ENCODE measurements around the gene CPLANE1. TPM values are rescaled to one million over a fixed set of nuclear protein-coding genes. Genes with fewer than 3 reads are reported as not detected.
"Not testable (repeated sequence)": the region's sequence is repeated elsewhere in the genome, so short reads cannot be mapped to it uniquely, and the experiment has no call there.

Gene CPLANE1
- 30.0 TPM for total RNA-seq

DNA sequence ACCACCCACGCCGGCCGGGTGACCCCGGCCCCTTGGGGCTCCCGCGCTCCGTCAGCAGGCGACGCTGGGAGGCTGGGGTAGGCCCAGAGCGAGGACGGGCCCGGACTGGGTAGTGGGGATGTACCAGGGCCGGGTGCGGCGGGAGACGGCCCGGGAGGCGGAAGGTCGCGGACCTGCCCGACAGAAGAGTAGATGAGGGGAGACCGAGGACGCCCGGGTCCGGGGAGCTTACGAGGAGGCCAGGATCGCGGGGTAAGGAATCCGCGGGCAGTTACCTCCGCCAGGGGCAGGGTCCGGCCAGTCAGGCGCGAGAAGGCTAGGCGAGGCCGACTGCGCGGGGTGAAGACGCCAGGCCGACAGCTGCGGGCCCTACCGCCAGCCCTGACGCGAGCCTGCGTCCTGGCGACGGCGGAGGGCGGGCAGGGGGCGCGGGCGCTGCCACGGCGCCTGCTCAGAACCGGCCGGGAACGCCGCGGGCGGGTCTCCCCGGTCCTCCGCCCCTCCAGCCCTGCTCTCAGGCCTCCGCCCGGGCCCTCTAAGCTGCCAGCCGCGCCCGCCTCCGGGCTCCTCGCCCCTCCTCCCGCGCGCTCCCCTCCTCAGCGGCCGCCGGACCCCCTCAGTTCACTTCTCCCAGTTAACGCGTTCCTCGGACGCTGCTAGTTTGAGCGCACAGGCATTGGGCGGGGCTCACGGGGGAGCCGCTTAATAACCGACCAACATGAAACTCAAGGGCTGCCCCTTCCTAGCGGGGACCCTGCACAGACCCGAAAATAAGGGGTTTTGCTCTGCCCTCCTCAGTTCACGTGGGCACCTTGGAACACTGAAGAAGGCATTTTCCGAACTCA is at the start of gene CPLANE1:
TSS of gene CPLANE1 (minus strand) at position 407 of the 845 bp plus-strand sequence. CDS start 1,678 bp downstream, outside the sequence.
- DNase-seq (ENCODE audit: low spot score), result peak; percentile 65

DNA sequence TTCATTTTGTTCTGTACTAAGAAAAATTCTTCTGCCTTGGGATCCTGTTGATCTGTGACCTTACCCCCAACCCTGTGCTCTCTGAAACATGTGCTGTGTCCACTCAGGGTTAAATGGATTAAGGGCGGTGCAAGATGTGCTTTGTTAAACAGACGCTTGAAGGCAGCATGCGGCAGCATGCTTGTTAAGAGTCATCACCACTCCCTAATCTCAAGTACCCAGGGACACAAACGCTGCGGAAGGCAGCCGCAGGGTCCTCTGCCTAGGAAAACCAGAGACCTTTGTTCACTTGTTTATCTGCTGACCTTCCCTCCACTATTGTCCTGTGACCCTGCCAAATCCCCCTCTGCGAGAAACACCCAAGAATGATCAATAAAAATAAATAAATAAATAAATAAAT is 47.1 kb upstream of the CPLANE1 start:
- DNase-seq (ENCODE audit: low spot score), result not testable (repeated sequence)

DNA sequence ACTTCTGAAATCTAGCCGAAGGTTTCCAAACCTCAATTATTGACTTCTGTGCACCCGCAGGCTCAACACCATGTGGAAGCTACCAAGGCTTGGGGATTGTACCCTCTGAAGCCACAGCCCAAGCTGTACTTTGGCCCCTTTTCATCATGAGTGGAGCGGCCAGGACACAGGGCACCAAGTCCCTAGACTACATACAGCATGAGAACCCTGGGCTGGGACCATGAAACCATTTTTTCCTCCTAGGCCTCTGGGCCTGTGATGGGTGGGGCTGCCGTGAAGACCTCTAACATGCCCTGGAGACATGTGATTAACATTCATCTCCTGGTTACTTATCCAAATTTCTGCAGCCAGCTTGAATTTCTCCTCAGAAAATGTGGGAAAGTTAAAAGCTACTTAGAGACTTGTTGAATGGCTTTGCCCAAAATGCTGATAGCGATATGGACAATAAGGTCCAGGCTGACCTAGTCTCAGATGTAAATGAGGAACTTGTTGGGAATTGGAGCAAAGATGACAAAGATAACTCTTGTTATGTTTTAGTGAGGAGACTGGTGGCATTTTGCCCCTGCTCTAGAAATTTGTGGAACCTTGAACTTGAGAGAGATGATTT is 34.1 kb upstream of the CPLANE1 start:
- DNase-seq (ENCODE audit: low spot score), result no peak

DNA sequence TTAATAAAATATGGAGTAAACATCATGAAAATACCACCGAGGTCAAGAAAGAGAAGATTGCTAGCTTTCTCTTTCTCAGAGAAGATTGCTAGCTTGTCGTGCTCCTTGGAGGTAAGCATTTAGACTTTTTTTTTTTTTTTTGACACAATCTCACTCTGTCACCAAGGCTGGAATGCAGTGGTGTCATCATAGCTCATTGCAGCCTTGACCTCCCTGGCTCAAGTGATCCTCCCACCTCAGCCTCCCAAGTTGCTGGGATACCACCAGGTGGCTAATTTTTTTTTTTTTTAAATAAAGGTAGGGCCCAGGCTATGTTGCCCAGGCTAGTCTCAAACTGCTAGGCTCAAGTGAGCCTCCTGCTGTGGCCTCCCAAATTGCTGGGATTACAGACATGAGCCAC is 26.3 kb upstream of the CPLANE1 start:
- DNase-seq (ENCODE audit: low spot score), result no peak

DNA sequence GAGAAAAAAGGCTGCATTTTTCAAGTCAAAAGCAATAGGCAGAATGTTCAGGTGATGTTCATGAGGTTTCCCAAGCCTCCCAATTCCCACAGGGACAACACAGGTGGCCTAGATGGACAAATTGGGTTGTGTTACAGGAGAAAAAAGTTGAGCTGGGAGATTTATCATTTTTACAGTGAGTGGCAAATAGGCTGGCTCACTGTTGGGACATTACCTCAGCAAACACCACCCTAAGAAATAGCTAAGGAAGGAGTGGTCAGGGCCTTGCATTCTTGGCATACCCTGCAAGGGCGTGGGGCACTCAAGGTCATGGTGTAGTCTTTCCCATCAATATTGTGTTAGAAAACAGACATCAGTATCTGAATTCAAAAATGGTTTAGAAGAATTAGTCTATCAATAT is 23.3 kb upstream of the CPLANE1 start:
- DNase-seq (ENCODE audit: low spot score), result peak; percentile 49

DNA sequence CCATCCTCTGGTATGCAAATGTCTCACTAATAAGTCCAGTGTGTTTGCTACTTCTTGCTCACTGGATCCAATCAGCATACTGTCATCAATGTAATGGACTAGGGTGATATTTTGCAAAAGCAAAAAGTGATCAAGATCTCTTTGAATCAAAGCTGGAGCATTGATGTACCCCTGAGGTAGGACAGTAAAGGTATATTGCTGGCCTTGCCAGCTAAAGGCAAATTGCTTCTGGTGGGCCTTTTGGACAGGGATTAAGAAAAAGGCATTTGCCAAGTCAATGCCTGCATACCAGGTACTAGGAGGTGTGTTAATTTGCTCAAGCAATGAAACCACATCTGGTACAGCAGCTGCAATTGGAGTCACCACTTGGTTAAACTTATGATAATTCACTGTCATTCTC is 18.9 kb upstream of the CPLANE1 start:
- not testable (repeated sequence) for DNase-seq (ENCODE audit: low spot score)

DNA sequence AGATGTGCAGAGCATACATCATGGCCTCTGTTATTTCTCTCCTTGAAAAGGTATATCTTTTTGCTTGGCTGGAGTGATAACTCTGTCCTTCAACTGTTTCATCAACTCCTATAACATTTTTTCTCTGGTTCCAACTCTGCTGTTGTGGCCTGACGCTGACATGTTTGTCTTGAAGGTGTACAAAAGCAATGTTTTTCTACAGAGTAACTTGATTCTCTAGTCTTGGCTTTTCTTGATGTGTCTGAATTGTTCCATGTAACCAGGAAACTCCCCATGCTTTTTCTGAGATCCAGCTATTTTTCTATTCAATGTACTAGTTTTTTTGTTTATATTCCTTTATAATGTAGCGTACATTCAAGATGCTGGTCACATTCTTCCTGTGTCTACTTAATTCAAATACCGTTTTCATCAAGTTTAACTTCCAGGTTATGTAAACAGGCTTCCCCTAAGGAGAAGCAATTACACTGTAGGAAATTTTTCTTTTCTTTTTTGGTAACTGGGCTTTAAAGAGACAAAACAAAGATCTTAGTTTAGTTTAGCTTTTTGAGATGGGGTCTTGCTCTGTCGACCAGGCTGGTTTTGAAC is 6.7 kb upstream of the CPLANE1 start:
- no peak for DNase-seq (ENCODE audit: low spot score)

DNA sequence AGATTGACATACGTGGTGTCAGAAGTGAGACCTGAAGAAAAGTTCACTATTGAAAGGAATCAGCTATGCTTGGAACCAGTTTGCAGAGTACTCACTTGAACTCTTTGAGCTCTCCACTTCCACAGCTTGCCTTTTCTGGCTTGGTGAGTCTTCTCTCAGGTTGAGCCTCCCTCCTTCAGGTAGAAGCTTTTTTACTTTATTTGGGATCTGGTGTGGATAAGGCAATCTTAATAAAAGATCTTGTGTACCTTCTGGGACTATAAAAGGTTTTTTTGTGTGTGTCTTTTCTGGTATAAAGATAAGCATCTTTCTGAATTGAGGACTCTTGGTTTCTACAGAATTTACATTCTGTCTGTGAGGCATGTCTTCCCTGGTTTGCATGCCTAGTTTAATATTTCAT is 5.4 kb upstream of the CPLANE1 start:
- DNase-seq (ENCODE audit: low spot score), result no peak

DNA sequence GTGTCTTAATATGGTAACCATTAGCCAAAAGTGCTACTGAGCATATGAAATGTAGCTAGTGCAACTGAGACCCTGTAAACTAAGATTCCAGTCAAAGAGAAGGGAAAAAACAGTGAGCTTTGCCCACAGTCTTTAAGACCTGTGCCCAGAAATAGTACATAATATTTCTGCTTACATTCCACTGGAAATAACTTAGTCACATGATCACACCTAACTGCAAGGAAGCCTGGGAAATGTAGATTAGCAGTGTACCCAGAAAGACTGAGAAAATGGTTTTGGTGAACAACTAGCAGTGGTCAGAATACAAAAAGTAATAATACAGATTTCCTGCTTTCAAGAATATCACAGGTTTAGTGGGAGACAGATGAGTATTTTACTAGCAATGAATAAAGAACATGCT is 2.5 kb upstream of the CPLANE1 start:
- DNase-seq (ENCODE audit: low spot score), result no peak

DNA sequence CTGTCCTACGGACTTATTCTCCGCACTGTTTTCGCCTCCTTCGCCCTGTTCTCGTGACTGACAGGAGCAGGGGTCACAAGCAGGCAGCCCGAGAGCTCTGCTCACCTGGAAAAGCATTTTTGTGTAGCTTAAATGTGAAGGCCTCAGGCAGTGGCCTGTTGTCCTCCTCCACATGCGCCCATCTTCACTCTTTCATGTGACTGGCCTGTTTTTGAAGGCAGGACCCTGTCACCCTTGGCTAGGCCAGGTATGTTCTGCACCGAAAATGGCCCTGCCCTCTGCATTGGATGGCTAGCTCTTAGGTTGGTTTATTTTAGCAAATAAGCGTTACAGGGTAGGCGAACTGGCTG is 614 bp upstream of the CPLANE1 start:
- no peak for DNase-seq (ENCODE audit: low spot score)

DNA sequence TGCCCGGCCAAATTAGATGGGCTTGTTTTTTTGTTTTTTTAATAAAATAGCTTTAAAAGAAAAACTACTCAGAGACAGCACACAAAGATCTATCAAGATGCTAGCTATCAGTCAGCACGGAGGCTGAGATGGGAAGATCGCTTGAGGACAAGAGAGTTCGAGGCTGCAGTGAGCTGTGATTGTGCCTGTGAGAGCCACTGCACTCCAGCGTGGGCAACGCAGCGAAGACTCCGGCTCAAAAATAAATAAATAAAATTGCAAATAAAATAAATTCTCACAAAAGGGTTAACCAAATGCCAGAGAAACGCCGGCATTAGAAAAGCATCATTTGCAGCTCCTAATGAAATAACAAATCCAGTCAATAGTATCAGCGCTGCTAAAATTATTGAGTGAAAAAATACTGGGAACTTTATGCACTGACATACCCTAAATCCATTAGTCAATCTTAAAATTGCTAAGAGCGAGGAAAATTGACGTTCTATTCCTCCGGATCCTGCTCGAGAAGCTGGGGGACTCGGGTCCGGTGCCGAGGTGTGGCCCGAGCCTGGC is 681 bp downstream of the CPLANE1 start:
- DNase-seq (ENCODE audit: low spot score), result no peak

DNA sequence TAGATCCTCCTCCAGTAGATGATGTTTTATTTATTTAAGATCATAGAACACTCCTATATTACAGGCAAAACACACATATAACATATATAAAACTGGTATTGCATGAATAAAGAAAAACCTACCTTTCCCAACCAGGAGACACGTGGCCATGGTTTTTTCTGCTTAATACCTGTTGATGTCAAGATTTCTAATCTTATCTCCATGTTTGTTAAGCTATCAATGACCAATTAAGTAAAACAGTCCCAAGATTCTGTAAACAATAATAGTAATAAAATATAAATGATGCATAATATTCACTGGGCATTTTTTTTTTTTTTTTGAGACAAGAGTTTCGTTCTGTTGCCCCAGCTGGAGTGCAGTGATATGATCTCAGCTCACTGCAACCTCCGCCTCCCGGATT is 1.7 kb downstream of the CPLANE1 start:
- DNase-seq (ENCODE audit: low spot score), result no peak

DNA sequence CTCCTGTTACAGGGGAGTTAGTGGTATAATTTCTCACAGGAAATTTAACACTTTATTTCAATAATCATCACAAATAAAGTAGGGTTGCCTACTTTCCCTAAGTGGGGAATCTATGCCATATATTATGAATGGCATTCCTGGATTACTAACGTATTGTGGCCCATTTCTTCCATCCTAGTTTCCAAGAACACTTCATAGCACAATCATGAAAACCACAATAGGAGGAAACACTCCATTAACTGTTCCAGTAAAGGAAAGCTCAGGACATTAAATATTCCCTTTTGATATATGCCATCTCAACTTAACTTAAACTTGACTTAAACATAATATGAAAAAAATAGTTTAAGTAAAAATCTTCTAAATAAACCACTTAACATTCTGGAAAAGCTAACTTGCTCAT is 2.1 kb downstream of the CPLANE1 start:
- DNase-seq (ENCODE audit: low spot score), result no peak

DNA sequence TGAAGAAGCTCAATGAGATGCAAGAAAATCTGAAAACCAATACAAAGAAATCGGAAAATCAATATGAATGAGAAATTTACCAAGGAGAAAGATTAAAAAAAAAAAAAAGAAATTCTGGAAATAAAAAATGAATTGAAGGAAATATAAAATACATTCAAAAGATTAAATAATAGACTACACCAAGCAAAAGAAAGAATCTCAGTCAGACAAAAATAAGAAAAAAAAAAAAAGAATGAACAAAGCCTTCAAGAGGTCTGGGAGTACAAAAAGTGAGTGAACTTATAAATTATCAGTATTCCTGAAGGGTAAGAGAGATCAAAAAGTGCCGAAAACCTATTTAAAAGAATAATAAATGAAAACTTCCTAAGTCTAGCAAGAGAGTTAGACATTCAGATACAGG is 14.9 kb downstream of the CPLANE1 start:
- no peak for DNase-seq (ENCODE audit: low spot score)

DNA sequence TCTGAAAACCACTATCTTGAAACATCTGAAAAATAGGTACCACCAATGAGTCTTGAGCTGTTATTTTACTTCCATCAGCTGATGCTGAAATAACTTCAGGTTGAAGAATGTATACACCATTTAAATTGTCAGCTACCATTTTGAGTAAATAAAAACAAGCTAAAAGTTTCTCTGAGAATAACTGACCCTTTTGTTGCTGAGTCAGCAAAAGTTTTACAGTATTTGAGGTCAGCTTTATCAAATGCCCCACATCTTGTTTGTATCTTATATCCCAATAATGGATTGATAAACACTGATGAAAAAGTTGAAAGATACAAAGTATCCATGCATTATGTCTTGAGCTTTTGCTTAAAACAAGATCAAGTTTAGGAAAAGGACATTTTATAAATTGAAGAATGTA is 22.8 kb downstream of the CPLANE1 start:
- no peak for DNase-seq (ENCODE audit: low spot score)

DNA sequence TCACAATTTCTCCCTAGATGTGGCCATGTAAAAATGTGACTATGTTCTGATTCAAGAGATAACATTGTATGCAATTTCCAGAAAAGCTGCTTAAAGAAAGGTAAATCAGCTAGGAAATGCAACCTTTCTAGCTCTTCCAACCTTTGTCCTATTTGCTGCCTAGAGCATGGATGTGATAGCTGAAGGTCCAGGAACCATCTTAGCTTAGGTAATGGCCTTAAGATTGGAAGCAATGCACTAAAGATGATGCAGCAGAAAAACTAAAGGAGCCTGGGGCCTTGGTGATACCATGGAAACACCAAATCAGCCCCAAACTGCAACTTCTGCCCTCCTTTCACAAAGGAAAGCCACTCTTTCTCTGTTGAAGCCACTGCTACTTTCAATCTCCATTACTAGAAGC is 27.0 kb downstream of the CPLANE1 start:
- DNase-seq (ENCODE audit: low spot score), result no peak

DNA sequence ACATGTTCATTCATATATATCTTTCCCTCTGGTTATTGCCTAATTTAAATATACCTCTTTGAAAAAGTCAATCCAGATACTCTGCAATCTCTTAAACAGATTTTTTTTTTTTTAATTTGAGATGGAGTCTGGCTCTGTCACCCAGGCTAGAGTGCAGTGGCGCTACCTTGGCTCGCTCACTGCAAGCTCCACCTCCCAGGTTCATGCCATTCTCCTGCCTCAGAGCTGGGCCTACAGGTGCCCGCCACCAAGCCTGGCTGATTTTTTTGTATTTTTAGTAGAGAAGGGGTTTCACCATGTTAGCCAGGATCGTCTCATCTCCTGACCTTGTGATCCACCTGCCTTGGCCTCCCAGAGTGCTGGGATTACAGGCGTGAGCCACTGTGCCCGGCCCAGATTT is 28.8 kb downstream of the CPLANE1 start:
- not testable (repeated sequence) for DNase-seq (ENCODE audit: low spot score)

DNA sequence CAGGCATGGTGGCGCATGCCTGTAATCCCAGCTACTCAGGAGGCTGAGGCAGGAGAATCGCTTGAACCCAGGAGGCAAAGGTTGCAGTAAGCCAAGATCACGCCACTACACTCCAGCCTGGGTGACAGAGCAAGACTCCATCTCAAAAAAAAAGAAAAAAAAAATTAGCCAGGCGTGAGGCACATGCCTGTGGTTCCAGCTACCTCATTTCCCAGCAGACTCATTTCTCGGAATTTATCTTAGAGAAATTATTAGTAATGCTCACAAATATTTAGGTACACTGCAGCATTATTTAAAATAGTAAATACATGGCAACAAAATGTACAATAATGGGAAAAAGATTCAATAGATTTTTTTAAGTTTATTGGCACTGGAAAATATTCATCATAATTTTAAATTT is 29.8 kb downstream of the CPLANE1 start:
- DNase-seq (ENCODE audit: low spot score), result not testable (repeated sequence)

DNA sequence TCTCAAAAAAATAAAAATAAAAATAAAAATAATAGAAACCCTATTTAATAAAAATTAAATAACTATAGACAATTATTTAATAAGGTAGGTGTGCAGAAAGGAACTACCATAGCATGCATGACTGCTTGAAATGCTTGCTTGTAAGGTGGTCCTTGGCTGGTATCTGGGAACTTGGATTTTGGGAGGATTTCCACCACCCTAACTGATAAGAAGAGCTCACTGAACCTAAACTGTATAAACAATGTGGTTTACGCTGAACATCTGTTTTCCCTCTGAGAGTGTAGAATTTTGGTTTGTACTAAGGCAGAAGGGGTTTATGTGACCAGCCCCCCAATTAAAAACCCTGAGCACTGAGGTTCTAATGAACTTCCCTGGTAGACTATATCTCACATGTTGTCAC is 31.2 kb downstream of the CPLANE1 start:
- no peak for DNase-seq (ENCODE audit: low spot score)

DNA sequence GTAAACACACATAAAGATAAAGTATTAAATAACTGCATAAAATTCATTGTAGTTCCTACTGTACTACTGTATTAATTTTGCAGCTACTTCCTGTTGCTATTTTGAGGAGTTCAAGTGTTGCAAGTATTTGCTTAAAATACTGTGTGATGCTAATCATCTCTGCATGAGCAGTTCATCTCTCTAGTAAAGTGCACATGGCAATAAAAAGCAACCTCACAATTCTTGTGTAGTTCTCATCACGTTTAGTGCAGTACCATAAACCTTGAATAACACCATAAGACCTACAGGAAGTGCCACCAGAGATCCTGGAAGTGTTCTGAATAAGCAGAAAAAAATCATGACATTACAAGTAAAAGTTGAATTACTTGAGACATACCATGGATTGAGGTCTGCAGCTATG is 34.6 kb downstream of the CPLANE1 start:
- no peak for DNase-seq (ENCODE audit: low spot score)

DNA sequence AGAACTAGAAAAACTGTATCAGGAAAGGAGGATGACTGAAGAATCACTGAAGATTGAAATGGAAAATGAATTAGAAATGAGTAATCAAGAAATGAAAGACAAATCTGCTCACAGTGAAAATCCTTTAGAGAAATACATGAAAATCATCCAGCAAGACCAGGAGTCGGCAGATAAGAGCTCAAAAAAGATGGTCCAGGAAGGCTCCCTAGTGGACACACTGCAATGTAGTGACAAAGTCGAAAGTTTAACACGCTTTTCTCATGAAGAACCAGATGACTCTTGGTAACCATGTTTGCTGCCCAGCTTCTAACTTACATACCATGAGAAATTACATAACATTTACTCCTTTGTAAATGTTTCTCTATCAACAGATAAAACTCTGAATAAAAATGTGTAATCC is 37.1 kb downstream of the CPLANE1 start:
- DNase-seq (ENCODE audit: low spot score), result no peak

DNA sequence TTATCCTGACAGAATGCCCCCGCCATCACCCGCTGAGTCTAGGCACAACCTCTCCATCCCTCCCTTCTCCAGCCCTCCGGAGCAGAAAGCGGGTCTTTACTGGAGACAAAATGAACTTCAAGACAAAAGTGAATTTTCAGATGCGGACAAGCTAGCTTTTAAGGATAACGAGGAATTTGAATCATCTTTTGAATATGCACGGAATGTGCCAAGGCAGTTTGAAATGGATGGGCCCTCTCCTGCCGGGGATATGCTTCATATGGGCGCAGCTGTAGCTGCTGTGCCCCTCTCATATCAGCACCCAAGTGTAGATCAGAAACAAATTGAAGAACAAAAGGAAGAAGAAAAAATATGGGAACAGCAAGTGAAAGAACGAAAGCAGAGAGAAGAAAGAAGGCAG is 37.5 kb downstream of the CPLANE1 start:
- no peak for DNase-seq (ENCODE audit: low spot score)

Measured in ureter (tissue), 1 donor.